GM18867 (cell line): ENCODE results near the gene CSDE1.

Experiments used
- ATAC-seq: cut with Tn5 transposase; IDR thresholded peaks from one replicate; pipeline ENCODE4 v1.9.1; 2021; ENCODE audit warnings: mild to moderate bottlenecking, moderate library complexity; ENCODE audit not compliant: unreplicated experiment

CSDE1 gene

DNA sequence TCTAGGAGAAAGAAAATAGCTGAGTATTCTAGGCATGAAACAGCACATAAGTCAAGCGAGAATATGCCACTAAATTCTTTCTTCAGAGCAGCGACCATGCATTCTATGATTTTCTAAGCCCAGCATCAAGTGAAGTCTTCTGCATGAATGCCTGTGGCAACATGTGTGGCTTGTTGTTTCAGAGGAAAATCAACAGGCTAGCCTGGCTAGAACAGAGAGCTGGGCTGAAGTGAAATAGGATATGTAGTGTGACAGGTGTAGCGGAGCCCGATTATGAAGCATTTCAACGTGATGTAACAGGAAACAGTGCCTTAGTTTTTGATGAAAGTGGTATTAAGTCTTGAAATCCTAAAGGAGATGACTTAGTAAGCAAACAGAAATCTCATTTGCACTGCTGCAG, 7.0 kb downstream of the CSDE1 start:
- no peak for ATAC-seq

DNA sequence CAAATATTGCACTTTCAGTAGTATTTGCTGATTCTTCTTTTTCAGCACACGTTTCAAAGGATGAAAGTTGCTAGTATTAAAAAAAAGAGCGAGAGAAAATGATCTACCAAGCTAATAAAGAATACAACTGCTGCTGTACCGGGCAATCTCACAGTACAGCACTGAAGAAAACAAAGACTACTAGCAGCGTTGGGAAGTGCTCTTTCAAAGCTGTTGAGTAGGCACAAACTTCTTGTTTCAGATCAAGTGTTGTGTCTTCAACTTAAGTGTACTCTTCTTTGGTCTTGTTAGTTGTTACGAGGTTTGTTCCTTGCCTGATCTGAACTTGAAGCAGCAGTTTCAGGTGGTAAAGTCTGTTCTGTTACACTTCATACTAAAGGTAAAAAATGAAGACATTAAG, 7.9 kb downstream of the CSDE1 start:
- no peak for ATAC-seq

DNA sequence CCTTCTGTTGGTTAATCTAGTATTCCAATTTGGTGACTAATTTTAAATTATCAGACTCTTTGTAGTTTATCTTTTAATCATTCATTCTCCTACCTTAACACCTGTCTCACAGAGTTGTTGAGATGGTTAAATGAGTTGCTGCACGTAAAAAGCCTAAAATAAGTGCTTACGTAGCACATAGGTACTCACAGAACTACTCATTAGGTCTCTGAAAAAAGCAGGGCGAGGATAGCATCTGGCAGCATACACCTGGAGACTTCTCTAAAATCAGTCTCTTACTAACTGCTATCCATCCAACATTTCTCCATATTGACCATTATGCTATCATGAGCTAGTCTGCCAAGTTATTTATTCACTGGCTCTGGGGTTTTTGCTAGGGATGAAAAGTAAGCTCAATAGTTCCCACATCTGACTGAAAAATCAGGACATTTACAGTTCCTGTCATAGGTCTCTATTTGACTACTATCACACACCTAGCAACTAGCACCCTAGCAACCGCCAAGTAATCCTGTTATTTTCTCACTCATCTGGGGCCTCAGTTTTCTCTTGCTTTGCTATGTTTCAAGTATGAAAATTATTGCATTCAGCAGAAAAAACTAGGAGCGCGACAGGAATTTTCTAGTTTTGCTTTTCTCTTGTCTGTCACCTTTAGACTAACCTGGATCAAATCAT, 11.2 kb downstream of the CSDE1 start:
- ATAC-seq: no peak

DNA sequence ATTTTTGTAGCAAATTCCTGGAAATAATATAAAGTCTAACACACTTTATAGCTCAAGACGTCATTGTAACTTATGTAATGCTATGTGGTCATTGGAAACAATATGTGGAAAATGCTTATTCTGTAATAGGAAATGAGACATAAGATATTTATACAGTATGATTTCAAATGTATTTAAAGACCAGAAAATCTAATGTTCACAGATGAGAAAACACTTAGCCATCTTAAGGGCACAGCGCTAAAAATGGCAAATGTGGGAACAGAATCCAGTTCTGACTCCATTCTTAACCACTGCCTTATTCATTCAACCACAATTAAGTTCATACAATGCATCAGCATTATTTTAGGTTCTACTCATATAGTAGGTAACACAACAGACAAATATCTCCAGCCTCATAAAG, 12.5 kb downstream of the CSDE1 start:
- ATAC-seq: no peak

DNA sequence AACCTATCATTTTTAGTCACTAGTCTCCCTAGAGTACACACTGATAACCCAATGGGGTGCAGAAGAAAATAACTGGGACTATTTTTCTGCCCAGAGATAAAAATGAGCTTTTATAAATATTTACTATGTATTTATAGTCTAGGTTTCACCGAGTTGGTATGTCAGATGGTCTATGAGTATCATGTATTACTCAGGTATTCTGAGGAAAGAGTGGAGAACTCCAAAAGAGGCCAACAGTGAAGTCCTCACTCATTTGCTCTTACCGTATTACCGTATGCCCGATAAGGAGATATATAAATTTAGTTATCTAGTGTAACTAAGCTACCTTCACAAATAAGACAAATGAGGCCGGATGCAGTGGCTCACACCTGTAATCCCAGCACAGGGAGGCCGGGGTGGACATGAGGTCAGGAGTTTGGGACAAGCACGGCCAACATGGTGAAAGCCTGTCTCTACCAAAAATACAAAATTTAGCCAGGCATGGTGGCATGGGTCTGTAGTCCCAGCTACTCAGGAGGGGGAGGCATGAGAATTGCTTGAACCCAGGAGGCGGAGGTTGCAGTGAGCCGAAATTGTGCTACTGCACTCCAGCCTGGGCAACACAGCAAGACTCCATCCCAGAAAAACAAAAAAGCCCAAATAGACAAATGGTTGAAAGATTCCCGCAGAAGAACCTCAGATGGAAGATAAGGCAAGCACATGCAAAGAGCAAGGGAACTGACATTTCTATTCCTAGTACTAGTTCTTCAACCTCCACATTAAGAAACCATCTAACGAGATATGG, 15.6 kb downstream of the CSDE1 start:
- no peak for ATAC-seq

DNA sequence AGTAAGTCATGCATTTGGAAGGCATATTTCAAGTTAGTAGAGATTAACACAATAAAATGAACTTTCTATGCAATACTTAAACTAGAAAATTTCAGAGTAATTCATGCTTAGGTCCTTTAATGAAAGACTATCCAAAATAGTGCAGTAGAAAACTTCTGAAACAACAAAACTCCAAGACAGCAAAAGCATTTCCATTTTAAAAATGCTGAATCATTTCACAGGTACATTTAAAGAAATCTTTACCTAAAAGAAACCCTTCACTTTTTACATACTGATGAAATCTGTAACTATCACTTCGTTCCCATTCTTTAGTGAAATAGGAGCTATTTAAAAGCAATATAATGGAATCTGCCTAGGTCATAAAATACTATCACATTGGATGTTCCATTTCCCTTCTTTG, 17.5 kb downstream of the CSDE1 start:
- no peak for ATAC-seq

DNA sequence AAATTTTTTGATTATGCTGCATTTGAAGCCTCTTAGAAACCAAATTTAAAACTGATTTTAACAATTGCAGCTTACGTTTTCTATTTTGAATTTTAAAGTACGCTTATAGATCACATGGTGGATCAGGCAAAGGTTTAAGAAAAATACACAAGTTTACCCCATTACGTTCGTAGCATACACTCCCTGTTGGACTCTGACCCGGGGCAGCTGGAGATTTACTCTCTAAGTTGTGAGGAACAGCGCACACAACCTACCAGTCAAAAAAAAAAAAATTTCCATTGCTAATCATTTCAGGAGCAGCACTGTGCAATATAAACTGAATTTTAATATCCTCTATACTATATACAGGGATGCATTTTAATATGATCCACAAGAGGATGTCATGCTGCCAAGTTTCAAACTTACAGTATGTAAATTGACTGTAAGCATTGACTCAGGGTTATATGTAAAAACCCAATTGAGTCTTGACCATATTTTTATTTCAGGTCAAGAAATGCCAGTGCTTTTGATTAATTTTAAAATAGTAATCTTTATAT, 20.4 kb downstream of the CSDE1 start:
- no peak for ATAC-seq

DNA sequence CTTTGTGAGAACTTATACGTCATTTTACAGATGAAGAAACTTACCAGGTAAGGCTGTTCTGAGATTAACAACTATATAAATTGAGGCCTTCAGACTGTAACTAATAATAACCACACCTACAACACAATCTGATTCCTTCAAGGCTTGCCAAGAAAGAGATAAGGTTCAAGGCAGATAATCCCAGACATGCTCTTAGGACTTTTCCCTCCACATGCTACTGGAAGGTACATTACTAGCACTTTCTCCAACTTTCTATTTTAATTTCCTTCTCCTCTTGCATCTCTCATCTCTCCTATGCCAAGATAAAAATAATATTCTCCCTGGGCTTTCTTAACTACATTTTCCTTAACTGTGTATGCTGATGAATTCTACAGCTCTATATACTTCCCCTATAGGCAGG, 22.3 kb downstream of the CSDE1 start:
- no peak for ATAC-seq

DNA sequence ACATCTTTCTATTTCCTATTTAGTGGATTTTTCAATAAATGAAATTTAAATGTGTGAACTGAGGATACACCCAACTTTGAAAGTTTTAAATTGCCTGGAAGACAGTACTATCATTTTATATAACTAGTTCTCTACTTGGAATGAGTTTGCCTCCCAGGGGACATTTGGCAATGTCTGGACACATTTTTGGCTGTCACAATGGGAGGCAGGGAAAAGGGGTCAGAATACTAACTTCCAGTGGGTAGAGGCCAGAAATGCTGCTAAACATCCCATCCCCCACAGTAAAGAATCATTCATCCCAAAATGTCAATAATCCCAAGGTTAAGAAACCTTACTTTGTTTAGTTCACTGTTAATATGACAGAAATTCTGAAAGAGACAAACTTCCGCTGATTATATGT, 28.0 kb downstream of the CSDE1 start:
- ATAC-seq: no peak

DNA sequence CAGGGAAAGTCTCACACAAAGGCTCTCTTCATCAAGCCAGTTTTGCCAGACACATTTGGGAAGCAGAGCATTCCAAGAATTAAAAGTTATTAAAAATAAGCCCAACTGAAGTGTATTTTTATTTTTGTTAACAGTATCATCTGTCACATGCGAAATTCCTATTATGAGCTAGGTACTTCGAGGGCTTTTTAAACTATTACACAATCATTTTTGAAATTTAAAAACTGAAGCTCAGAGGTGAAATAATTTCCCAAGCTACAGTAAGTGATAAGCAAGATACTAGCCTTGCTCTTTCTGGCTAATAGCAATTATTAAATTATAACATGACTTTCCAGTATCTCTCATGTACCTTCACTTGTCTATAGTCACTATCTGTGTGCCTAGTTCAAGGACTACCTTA, 29.2 kb downstream of the CSDE1 start:
- no peak for ATAC-seq

DNA sequence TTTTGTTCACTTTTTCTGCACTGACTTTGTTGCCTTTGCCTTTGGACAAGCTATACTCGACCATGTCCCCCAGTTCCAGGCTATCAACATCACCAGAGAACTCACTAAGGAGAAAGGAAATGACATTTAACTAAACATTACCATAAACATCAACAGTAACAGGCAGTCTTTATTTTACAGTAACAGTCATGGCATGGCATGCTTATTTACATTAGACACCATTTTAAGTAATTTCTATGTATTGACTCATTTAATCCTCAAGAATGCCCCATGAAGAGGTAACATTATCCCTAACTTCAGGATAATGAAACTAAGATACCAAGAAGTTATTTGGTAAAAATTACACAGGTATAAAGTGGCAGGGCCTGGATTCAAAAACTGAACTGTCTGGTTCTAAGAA, 32.6 kb downstream of the CSDE1 start:
- ATAC-seq: no peak

DNA sequence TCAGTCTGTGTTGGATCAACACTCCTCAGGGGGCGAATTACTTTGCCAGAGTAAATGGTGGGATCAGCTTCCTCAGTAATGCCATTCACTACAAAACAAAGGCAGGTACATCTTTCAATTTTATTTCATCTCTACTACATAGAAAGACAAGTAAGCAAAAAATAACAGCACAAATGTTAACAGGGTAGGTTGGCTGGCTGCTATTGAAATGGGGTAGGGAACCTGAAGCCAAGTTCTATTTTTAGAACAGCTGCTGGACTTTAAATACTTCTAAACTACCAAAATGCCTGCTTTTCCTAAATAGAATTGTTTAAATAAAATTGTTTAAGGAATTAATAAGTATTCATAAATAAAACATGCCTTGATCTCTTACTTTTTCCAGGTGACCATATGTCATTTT, 33.9 kb downstream of the CSDE1 start:
- ATAC-seq: no peak

DNA sequence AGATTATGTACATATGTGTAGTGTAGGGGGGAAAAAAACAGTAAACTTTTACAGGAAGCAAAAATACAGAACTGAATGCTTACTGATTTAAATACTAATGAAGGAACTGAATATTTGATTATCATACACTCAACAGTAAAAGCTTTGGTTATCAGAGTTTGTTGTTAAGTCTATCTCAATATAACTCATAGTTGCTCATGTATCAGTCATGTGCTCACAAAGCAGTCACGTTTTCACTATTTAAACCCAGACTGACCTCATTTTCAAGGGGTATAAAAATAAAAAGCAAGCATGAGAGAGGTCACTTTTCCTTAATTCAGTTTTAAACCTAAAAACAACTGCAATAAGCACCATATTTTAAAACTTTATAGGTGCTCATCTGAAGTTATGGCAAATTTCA, 34.3 kb downstream of the CSDE1 start:
- ATAC-seq: no peak

DNA sequence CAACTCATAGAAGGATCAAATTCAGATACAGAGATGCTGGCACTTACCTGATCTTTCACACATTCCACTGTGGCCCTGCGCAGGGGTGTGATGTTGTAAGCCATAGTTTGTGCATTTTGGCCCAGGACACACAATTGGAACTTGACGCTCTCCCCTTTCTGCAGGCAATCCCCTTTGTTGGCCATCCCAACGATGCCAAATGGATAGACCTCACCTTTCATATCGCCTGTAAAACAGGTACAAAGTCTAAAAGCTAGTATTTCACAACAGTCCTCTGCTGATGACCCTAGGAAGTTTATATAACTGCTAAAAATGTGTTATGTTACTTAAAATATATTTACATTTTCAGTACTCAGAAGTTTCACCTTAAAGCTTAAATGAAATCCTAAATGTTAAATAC, 37.3 kb downstream of the CSDE1 start:
- ATAC-seq: no peak

DNA sequence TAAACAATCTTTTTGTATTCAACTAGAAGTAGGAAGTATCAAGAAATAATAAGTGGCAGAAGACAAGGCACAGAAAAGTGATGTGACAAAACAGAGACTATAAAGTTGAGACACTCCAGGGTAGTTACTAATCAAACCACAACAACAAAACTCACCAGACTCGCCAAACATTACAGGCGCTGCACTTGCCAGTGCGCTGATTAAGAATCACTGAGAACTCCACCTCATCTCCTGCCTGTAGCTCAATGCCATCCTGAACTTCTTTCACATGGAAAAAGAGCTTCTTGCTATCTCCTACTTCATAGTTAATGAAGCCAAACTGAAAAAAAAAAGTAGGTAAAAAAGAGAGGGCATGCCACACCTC, 38.4 kb downstream of the CSDE1 start:
- ATAC-seq: no peak

DNA sequence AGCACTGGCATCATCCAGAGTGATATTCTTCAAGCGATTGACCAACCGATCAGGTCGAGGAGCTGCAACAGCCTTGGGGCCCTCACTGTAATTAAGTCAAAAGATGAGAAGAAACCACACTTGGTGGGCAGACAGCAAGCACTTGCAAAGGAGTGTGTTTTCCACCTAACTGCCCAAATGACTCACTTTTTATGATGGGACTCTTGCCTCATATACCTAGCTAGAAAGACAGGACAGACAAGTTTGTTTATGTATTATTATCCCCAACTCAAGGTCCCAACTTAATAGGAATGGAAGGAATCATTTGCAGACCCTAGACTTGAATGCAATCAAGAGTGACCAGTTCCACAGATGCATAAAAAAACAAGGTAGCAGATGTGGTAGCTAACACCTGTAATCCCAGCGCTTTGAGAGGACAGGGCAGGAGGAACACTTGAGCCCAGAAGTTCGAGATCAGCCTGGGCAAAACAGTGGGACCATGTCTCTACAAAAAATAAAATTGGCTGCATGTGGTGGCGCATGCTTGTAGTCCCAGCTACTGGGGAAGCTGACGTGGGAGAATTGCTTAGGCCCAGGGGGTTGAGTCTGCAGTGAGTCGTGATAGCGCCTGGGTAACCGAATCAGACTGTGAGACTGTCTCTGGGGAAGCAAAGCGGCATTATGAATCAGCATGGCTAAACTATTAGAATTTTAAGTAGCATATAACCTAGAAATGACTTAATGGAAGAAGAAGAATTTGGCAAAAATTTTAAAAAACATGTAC, 38.9 kb downstream of the CSDE1 start:
- no peak for ATAC-seq

DNA sequence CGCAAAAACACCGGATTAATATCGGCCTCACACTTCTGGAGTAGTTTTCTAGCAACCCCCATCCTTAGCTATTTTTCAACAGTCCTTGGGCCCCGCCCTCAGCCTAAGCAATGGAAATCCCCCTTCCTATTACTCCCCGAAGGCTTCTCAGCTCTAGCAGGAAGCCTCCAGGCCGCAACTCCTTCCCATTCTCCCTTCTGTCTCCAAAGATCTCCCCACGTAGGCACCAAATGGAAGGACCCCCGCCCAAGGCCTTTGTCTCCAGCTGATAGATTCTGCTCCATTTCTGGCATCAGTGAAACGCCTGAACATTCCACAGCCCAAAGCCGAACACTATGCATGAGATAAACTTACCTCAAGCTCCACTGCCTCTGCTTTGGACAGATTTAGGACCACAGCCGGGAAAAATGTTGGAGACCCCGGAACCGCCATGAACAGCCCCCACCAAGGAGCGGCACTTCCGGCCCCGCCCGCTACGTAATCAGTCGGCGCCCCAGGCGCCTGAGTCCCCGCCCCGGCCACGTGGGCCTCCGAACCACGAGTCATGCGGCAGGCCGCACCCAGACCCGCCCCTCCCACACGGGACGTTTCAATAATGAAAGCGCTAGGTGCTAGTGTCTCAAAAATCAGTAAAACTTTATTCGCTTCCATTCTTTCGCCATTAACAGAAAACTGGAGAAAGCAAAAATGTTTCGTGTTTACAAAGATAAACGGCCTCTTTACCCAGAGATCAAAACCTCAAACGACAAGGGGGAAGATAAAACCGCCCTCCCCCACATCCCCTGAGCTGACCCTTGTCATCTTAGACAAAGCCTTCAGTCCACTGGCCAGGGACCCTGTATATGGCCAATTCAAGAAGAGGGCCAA, 41.2 kb downstream of the CSDE1 start, which contains the start of gene NRAS:
TSS of gene NRAS (minus strand) at position 468 of the 867 bp plus-strand sequence. CDS start 611 bp downstream, outside the sequence.
- peak; percentile 94 for ATAC-seq

DNA sequence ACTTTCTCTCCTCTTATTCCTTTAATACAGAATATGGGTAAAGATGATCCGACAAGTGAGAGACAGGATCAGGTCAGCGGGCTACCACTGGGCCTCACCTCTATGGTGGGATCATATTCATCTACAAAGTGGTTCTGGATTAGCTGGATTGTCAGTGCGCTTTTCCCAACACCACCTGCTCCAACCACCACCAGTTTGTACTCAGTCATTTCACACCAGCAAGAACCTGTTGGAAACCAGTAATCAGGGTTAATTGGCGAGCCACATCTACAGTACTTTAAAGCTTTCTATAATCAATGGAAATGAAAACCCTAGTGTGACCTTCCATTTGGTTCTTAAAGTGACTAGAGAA, 41.9 kb downstream of the CSDE1 start:
- no peak for ATAC-seq

DNA sequence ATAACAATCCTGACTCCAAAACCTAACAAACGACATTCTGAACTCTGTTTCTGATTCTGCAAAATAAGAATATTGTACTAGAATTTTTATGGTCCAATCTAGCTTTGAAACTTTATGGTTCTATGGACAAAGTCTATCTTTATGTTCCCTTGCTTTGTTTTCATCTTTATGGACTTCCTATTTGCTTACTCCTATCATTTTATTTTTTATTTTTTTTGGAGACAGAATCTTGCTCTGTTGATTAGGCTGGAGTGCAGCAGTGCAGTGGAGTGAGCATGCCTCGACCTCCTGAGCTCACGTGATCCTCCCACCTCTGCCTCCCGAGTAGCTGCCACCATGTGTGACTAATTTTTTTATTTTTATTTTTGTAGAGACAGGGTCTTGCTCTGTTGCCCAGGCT, 44.8 kb downstream of the CSDE1 start:
- ATAC-seq: no peak

DNA sequence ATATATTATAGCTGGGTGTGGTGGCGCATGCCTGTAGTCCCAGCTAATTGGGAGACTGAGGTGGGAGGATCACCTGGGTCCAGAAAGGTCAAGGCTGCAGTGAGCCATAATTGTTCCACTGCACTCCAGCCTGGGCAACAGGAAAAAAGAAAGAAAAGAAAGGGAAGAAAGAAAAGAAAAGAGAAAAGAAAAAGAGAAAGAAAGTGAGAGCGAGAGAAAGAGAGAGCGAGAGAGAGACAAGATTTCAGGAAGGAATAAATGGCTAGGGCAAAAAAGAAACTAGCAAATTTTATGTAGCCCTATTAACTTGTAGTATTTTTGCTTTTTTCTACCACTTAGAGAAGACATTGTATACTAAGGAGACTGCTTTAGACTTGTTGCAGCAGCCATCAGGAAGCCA, 47.4 kb downstream of the CSDE1 start:
- ATAC-seq: no peak

DNA sequence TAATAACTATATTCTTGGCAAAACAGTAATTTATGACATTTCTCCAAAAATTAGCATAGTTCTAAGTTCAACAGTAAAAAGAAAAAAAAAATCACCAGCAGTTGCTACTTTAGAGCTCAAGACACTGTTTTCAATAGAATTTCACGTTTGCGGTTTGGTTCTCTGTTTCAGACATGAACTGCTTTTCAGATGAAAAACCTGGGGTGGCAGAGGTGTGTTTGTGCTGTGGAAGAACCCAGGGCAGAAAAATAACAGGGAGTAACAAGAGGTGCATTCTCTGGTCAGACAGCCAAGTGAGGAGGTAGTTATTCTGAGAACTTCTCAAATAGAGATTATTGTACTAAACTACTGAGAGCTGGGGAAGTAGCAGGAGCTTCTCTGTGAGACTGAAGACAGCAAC, 50.2 kb downstream of the CSDE1 start:
- no peak for ATAC-seq
